HL-60/S4 (cell line): ENCODE results near the gene HLCS.

Source experiments
- in situ Hi-C: fragments of 300-500 bp; cut with MboI; formaldehyde crosslinking; loops from 2 replicates; pipeline ENCODE4 v1.14.3; 2022; ENCODE audit warnings: low sequenced_read_pairs

Gene HLCS

GRCh38 chr21:36916718-36917117 is 49.8 kb downstream of the HLCS start:
- in situ Hi-C loops: no loop called here

DNA sequence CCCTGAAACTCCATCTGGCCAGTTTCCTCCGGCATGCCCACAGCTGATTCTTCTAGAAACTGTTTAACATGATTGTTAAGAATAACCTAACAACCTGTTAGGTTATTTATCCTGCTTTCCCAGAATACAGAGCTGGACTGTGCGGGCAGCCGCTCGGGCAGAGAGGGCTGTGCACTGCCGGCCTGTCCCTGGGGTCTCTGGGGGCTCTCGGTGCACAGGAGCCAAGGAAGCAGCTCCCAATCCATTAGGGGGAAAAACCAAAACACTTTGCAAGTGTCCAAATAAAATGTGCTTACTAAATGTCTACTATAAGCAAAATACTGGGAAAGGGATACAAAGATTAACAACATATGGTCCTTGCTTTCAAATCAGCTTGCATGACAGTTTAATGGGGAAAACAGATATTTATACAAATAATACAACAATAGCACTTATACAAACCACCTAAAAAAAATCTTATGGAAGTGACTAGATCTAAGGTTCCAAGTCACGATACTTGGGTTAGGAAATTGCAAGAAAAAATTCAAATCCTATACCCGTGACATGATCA is 50.7 kb downstream of the HLCS start:
- in situ Hi-C loops: no loop called here

- in situ Hi-C loops: no loop called here
Observed at GRCh38 chr21:36915014-36915695, 51.3 kb downstream of the HLCS start.

GRCh38 chr21:36914244-36915013 is 52.0 kb downstream of the HLCS start:
- in situ Hi-C loops: no loop called here

DNA sequence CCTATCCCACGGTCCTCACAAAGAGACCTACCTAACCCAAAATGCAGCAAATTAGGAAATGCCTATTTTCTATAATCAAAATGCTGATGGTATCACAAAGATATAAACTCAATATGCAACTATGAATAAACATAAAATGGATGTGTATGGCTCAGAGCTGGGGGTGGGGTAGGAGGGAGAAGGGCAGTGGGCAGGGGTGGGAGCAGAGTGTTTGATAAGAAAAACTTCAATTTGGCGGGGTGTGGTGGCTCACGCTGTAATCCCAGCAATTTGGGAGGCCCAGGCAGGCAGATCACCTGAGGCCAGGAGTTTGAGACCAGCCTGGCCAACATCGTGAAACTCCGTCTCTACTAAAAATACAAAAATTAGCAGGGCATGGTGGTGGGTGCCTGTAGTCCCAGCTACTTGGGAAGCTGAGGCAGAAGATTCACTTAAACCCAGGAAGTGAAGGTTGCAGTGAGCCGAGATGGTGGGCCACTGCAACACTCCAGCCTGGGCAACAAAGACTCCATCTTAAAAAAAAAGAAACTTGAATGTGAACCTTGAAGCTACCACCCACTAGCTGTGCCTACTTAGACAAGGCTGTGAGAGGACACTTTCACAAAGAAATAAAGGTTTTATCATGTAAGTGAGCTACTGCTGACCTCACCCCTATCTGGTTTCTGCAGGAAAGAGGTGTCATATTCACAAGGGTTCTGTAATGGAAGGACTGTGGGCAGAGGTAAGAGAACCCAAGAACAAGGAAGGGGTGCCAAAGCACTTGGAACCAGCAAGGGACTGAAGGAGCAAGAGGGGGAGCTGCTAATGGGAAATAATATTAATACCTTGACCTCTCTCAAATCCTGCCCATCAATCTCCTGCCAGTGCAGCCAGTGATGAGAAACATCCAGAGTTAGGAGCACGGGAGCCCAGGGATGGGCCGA is 53.0 kb downstream of the HLCS start:
- in situ Hi-C loops: no loop called here

- in situ Hi-C loops: no loop called here
Observed at GRCh38 chr21:36910581-36911307, 55.7 kb downstream of the HLCS start.

DNA sequence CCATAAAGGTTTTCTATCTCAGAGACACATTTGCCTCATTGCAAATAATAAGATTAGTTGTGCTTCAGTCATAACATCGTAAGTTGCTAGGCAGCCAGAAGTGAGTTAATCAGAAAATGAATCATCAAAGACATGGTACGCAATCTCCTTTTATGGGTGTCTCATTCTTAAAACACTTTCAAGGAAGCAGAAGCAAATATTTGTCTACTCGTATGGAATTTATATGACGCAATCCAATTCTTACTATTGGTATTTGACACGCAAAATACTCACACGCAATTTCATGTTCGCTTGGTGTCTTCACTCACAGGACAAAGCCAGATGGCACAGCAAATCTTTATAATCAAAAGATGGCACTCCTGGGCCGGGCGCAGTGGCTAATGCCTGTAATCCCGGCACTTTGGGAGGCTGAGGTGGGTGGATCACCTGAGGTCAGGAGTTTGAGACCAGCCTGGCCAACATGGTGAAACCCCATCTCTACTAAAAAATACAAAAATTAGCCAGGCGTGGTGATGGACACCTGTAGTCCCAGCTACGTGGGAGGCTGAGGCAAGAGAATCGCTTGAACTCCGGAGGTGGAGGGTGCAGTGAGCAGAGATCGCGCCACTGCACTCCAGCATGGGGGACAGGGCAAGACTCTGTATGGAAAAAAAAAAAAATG is 56.4 kb downstream of the HLCS start:
- in situ Hi-C loops: no loop called here

DNA sequence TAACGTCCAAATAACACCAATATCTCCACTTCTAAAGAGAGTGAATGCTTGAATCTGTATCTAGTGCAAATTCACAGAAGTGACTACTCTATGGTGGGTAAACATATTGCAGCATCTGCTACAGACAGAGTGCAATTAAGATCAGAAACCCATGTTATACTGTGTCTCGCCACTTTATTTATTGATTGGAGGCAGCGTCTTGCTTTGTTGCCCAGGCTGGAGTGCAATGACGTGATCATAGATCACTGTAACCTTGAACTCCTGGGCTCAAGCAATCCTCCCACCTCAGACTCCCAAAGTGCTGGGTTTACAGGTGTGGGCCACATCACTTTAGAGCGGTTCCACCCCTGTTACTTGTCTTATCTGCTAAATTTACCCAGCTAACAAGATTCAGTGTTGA is 57.0 kb downstream of the HLCS start:
- in situ Hi-C loops: no loop called here

- in situ Hi-C loops: no loop called here
Observed at GRCh38 chr21:36908260-36908908, 58.1 kb downstream of the HLCS start.

- in situ Hi-C loops: no loop called here
Observed at GRCh38 chr21:36904093-36904666, 62.3 kb downstream of the HLCS start.

GRCh38 chr21:36902793-36903192 is 63.7 kb downstream of the HLCS start:
- in situ Hi-C loops: no loop called here

DNA sequence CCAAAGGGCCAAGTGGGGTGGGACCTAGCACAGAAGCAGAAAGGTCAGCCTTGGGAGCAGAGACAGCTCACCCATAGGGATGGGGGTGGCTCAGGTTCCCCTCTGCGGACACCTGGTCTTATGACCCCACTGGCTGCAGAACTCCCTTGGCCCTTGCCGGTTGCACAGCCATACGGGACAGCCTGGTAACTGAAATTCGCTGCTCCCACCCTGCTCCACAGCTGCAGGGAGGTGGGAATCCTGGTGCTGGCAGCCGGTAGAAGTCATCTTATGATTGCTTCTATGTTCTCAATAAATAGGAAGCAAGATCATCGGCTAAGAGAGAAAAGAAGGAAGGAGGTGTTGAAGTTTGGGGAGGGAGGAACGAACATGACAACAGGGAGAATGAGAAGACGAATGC is 64.1 kb downstream of the HLCS start:
- in situ Hi-C loops: no loop called here

GRCh38 chr21:36901575-36901974 is 64.9 kb downstream of the HLCS start:
- in situ Hi-C loops: no loop called here

DNA sequence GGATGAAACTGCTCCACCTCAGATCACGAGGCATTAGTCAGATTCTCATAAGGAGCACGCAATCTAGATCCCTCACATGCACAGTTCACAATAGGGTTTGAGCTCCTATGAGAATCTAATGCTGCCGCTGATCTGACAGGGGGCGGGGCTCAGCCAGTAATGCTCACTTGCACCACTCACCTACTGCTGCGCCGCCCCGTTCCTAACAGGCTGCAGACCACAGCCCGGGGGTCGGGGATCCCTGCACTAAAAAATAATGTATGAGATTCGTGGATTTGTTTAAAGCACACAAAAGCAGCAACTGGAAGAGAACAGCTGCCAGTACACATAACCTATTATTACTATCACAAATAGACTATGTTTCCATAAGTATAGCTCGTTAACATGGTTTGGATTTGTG is 72.9 kb downstream of the HLCS start:
- in situ Hi-C loops: no loop called here

DNA sequence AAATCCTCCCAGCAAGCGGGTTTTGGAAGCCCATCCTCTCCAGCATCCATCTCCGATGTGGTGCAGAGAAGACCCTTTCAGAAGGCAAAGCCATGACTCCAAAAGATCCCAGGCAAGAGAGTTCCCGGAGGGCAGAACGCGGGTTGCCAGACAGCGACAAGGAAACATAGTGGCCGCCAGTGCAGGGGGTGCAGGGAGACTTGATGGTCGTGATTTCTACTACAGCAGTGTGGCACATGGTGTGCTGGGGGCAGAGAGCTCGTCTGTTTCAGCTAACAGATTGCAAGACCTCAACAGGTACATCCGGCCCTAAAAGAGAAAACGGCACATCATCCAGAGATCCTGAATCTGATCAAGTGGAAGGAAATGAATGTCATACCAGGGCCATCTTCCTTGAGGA is 74.3 kb downstream of the HLCS start:
- in situ Hi-C loops: no loop called here

DNA sequence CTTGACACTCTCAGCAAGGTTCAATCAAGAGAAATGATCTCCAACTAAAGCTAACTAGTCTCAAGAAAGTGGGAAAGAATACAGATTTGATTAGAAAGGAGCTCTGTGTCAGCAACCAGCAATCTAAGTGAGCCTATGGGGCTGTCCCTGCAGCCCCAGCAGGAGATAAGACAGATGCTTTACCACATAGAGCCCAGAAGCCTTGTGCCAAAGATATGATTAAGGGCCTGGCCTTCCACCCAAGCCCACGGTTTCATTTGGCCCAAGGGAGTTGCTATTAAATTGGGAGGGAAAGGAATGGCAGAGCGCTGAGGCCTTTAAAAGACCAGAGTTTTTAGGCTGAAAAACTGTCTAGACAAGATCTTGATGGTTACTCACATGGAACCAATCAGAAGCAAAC is 74.8 kb downstream of the HLCS start:
- in situ Hi-C loops: no loop called here

DNA sequence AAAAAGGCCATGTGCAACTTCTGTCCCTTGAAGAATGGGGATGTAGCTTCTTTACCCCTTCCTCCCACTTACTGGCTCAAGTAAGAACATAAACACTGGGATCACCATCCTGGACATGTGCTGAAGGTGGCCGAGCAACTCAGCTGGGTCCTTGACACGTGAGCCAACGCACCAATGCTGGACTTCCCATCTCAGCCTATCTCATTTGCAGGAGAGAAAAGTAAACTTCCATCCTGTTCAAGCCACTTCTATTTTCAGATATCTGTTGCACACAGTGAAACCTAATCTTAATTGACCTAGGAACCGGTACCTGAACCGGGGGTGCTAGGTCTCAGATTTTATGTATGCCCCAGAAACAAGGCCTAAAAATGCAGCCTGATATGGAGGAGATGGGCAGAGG is 75.3 kb downstream of the HLCS start:
- in situ Hi-C loops: no loop called here

GRCh38 chr21:36890086-36890485 is 76.4 kb downstream of the HLCS start:
- in situ Hi-C loops: no loop called here

GRCh38 chr21:36889401-36889800 is 77.1 kb downstream of the HLCS start:
- in situ Hi-C loops: no loop called here
